ENCODE data around the gene HOXA11.

HOXA11 gene

GRCh38 chr7:27205325-27206280 is 20.6 kb upstream of the HOXA11 start:
- DNase-seq: peak; percentile 45

GRCh38 chr7:27204851-27205322 is 19.9 kb upstream of the HOXA11 start:
- DNase-seq: peak; percentile 60

- peak; percentile 36 for DNase-seq
These were observed 19.0 kb upstream of the HOXA11 start for GRCh38 chr7:27203964-27204594.

- DNase-seq: peak; percentile 38
These were observed 18.4 kb upstream of the HOXA11 start for GRCh38 chr7:27203365-27203953.

GRCh38 chr7:27202862-27203134 is 17.8 kb upstream of the HOXA11 start:
- peak; percentile 11 for DNase-seq

GRCh38 chr7:27202018-27202861 is 17.2 kb upstream of the HOXA11 start:
- DNase-seq: peak; percentile 51

GRCh38 chr7:27201580-27202017 is 16.6 kb upstream of the HOXA11 start:
- no peak for DNase-seq

- peak; percentile 56 for DNase-seq
These were observed 15.9 kb upstream of the HOXA11 start for GRCh38 chr7:27200761-27201579.

- DNase-seq: peak; percentile 77
These were observed 15.1 kb upstream of the HOXA11 start, which contains the start of gene HOXA13 for GRCh38 chr7:27199849-27200760. Gene HOXA13 (minus strand): TSS chr7:27200091. CDS start chr7:27200077, 14 bp downstream.

GRCh38 chr7:27198871-27199801 is 14.1 kb upstream of the HOXA11 start:
- peak; percentile 73 for DNase-seq

- DNase-seq: peak; percentile 57
These were observed 13.3 kb upstream of the HOXA11 start for GRCh38 chr7:27198138-27198841.

GRCh38 chr7:27197137-27198042 is 12.4 kb upstream of the HOXA11 start:
- DNase-seq: peak; percentile 47

- peak; percentile 90 for DNase-seq
These were observed 11.3 kb upstream of the HOXA11 start for GRCh38 chr7:27196287-27196767.

GRCh38 chr7:27194686-27195379 is 9.8 kb upstream of the HOXA11 start:
- peak; percentile 42 for DNase-seq

GRCh38 chr7:27194002-27194352 is 8.9 kb upstream of the HOXA11 start:
- DNase-seq: no peak

- peak; percentile 60 for DNase-seq
These were observed 8.4 kb upstream of the HOXA11 start for GRCh38 chr7:27193335-27194001.
